ENCODE results near the gene FGF14.

Gene FGF14

DNA sequence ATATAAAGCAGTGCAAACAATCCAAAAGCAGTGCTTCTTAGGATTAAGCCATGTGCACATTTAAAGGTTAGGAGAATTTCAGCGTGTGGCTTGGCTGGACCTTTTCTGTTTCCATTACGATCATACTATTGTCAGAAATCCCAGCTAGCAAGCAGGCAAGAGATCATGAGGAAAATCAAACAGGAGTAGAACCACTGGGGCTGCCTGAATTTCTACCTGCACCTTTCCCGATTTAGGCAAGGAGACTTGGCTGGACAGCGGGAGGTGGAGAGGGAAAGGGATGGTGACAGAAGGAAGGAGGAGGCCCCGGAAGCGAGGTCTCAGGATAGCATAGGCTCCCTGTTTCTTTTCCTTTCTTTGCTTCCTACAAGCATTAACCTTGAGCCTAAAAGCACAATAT lies 102.5 kb downstream of the FGF14 start:
- Histone ChIP-seq H3K36me3 (ENCODE audit: low read depth) (no peaks in the 10 kb centered on the region), H3K27ac (ENCODE audit: poor library complexity, severe bottlenecking) (no peak overlapping the region), H3K4me3 (ENCODE audit: severe bottlenecking) (no peak overlapping the region), H3K9me3 (ENCODE audit: severe bottlenecking) (no peaks in the 10 kb centered on the region), H3K27me3 (ENCODE audit: insufficient read depth, poor library complexity, severe bottlenecking) (no peaks in the 10 kb centered on the region), H3K4me1 (ENCODE audit: insufficient read depth, poor library complexity, severe bottlenecking) (no peaks in the 10 kb centered on the region)
- no peak for TF ChIP-seq CTCF (IDR thresholded peaks at IDR 0.05; ENCODE audit: poor library complexity, severe bottlenecking)
- no peak for DNase-seq (ENCODE audit: low spot score)
- ATAC-seq (ENCODE audit: low read depth), result no peak

DNA sequence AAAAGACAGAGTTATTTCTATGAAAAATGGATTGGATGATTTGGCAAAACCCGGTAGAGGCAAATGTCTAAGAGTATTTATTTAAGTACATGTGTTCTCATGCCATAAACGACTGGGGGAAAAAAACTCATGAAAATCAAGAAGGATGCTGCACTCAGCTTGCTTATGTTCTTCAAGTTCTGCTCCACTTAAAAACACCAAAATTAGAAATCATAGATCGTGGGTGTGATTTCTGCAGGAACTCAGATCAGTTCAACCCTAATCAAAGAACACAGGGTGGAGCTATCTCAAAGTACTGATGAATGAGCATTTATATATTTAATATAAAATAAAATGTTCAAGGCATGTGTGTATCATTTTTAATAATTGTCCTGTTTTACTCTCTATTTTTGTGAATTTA lies 103.8 kb downstream of the FGF14 start:
- Histone ChIP-seq H3K27me3 (ENCODE audit: insufficient read depth, poor library complexity, severe bottlenecking) (no peaks in the 10 kb centered on the region), H3K36me3 (ENCODE audit: low read depth) (no peaks in the 10 kb centered on the region), H3K27ac (ENCODE audit: poor library complexity, severe bottlenecking) (no peak overlapping the region), H3K4me3 (ENCODE audit: severe bottlenecking) (no peak overlapping the region), H3K4me1 (ENCODE audit: insufficient read depth, poor library complexity, severe bottlenecking) (no peaks in the 10 kb centered on the region), H3K9me3 (ENCODE audit: severe bottlenecking) (no peaks in the 10 kb centered on the region)
- no peak for TF ChIP-seq CTCF (IDR thresholded peaks at IDR 0.05; ENCODE audit: poor library complexity, severe bottlenecking)
- ATAC-seq (ENCODE audit: low read depth) (no peak), DNase-seq (ENCODE audit: low spot score) (no peak)

DNA sequence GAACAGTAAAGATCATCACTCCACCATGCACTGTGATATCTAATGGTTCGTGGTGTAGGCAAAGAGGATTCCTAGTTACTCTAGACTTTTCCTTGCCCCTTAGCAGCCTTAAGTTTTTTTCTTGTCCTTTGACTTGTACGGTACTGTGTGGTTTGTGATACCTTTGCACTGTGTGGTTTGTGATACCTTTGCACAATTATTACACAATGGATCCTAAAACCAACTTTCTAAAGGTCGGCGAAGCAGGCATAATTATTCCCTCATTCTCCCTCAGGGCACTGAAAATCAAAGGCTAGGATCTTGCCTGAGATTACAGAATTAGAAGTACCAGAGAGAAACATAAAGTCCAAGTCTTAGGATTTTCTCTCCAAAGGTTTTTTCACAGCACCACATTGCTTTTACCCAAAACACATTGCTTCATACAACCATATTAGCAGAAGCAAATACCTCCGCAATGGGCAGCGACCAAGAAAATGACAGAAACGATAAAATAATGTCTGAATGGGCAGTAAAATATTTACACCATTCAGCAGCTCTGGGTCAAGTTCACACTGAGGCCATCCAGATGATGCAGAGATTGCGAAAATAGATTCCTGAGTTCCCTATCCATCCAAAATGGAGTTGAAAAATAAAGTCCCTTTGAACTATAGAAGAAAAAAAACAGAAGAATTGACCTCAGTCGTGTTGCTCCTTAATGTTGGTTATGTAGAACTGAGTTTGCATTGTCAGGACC lies 106.4 kb downstream of the FGF14 start:
- H3K4me1 ChIP-seq (ENCODE audit: insufficient read depth, poor library complexity, severe bottlenecking), result no peaks in the 10 kb centered on the region
- no peaks in the 10 kb centered on the region for H3K36me3 ChIP-seq (ENCODE audit: low read depth)
- no peak for TF ChIP-seq CTCF (IDR thresholded peaks at IDR 0.05; ENCODE audit: poor library complexity, severe bottlenecking)
- ATAC-seq (ENCODE audit: low read depth) (no peak), DNase-seq (ENCODE audit: low spot score) (no peak)
- H3K27ac ChIP-seq (ENCODE audit: poor library complexity, severe bottlenecking), result no peak overlapping the region
- no peaks in the 10 kb centered on the region for H3K27me3 ChIP-seq (ENCODE audit: insufficient read depth, poor library complexity, severe bottlenecking)
- H3K4me3 ChIP-seq (ENCODE audit: severe bottlenecking), result no peak overlapping the region
- no peaks in the 10 kb centered on the region for H3K9me3 ChIP-seq (ENCODE audit: severe bottlenecking)

DNA sequence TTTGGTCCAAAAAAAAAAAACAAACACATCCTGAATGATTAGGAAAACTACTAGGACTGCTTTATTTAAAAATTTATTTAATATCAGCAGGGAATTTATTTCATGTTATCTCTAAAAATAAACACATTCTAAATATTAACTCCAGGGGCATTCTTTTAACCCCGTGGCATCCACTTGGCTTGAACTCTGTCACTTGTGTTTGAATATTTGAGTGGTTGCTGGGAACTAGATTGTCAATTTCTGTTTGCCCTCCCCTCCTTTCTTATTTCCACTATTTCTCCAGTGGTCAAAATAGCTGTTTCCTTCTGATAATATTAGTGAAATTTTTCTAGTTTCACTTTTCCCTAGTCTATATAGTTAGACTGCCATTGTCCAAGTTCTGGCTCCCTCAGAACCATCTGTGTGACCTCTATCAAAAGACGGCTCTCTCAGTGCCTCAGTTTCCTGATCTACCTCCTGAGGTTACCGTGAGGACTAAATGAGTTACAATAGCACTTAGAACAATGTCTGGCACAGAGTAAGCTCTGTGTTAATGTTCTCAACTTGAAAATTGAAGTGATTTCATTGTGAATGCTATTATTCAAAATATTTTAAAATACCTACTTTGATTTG lies 107.3 kb downstream of the FGF14 start:
- Histone ChIP-seq H3K27me3 (ENCODE audit: insufficient read depth, poor library complexity, severe bottlenecking) (no peaks in the 10 kb centered on the region), H3K4me1 (ENCODE audit: insufficient read depth, poor library complexity, severe bottlenecking) (peaks cover 6% of the 10 kb centered on the region), H3K27ac (ENCODE audit: poor library complexity, severe bottlenecking) (no peak overlapping the region), H3K36me3 (ENCODE audit: low read depth) (no peaks in the 10 kb centered on the region), H3K9me3 (ENCODE audit: severe bottlenecking) (no peaks in the 10 kb centered on the region), H3K4me3 (ENCODE audit: severe bottlenecking) (no peak overlapping the region)
- no peak for ATAC-seq (ENCODE audit: low read depth)
- no peak for TF ChIP-seq CTCF (IDR thresholded peaks at IDR 0.05; ENCODE audit: poor library complexity, severe bottlenecking)
- no peak for DNase-seq (ENCODE audit: low spot score)

- TF ChIP-seq CTCF (IDR thresholded peaks at IDR 0.05; ENCODE audit: poor library complexity, severe bottlenecking), result no peak
- no peak overlapping the region for H3K4me3 ChIP-seq (ENCODE audit: severe bottlenecking)
- no peaks in the 10 kb centered on the region for H3K9me3 ChIP-seq (ENCODE audit: severe bottlenecking)
- no peaks in the 10 kb centered on the region for H3K36me3 ChIP-seq (ENCODE audit: low read depth)
- no peak overlapping the region for H3K27ac ChIP-seq (ENCODE audit: poor library complexity, severe bottlenecking)
- ATAC-seq (ENCODE audit: low read depth) (no peak), DNase-seq (ENCODE audit: low spot score) (no peak)
- peaks cover 10% of the 10 kb centered on the region for H3K4me1 ChIP-seq (ENCODE audit: insufficient read depth, poor library complexity, severe bottlenecking)
- H3K27me3 ChIP-seq (ENCODE audit: insufficient read depth, poor library complexity, severe bottlenecking), result no peaks in the 10 kb centered on the region
These were observed 108.1 kb downstream of the FGF14 start for GRCh38 chr13:102293723-102294122.
